ENCODE results near the gene CAMTA2. TPM values are rescaled to one million over a fixed set of nuclear protein-coding genes. Genes with fewer than 3 reads are reported as not detected.

The CAMTA2 gene
- total RNA-seq, 3 donors from 2014 or later, result 11.0 to 17.7 (median 13.5) TPM

GRCh38 chr17:4935650-4936049, 51.8 kb downstream of the CAMTA2 start:
- no peaks in the 10 kb centered on the region for H3K27me3 ChIP-seq
- H3K4me1 ChIP-seq, result peaks cover 10 to 23% of the 10 kb centered on the region in 2 donors
- no peak overlapping the region for H3K27ac ChIP-seq
- H3K36me3 ChIP-seq, result no peaks in the 10 kb centered on the region
- no peaks in the 10 kb centered on the region for H3K9me3 ChIP-seq
- intact Hi-C loops (cut with DNase I; ENCODE audit: low total_unique reads), result no loop called here
- TF ChIP-seq POLR2AphosphoS5 (IDR thresholded peaks at IDR 0.05) (no peak), CTCF (IDR thresholded peaks at IDR 0.05) (no peak), POLR2A (IDR thresholded peaks at IDR 0.05) (no peak)
- no peak overlapping the region for H3K4me3 ChIP-seq
- no peak for DNase-seq (ENCODE audit: low spot score in 2 of 2)

- Histone ChIP-seq H3K27ac (peak overlapping the region; percentile 16 to 45), H3K4me1 (peaks cover 10 to 22% of the 10 kb centered on the region in 2 donors), H3K9me3 (no peaks in the 10 kb centered on the region), H3K36me3 (no peaks in the 10 kb centered on the region), H3K4me3 (peak overlapping the region in 1 of 3 donors; percentile 43), H3K27me3 (no peaks in the 10 kb centered on the region)
- intact Hi-C loops (cut with DNase I; ENCODE audit: low total_unique reads), result no loop called here
- no peak for TF ChIP-seq POLR2A (IDR thresholded peaks at IDR 0.05)
- TF ChIP-seq CTCF (IDR thresholded peaks at IDR 0.05), result no peak
- no peak for TF ChIP-seq POLR2AphosphoS5 (IDR thresholded peaks at IDR 0.05)
- peak; percentile 48 to 69 for DNase-seq (ENCODE audit: low spot score in 2 of 2)
These were observed 53.1 kb downstream of the CAMTA2 start for GRCh38 chr17:4934173-4934979.

DNA sequence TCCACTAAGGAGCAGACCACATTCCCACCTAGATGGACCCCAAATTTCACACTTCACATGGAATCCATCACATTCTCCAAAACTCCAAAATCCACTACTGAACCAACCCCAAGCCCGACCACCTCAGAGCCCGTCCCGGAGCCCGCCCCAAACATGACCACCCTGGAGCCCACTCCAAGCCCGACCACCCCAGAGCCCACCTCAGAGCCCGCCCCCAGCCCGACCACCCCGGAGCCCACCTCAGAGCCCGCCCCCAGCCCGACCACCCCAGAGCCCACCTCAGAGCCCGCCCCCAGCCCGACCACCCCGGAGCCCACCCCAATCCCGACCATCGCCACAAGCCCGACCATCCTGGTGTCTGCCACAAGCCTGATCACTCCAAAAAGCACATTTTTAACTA, 53.8 kb downstream of the CAMTA2 start:
- intact Hi-C loops (cut with DNase I; ENCODE audit: low total_unique reads), result no loop called here
- no peak for TF ChIP-seq POLR2A (IDR thresholded peaks at IDR 0.05)
- no peak for TF ChIP-seq POLR2AphosphoS5 (IDR thresholded peaks at IDR 0.05)
- no peak for TF ChIP-seq CTCF (IDR thresholded peaks at IDR 0.05)
- Histone ChIP-seq H3K9me3 (no peaks in the 10 kb centered on the region), H3K27ac (peak overlapping the region in 1 of 2 donors; percentile 16), H3K4me1 (peaks cover 4 to 15% of the 10 kb centered on the region in 2 donors), H3K4me3 (no peak overlapping the region), H3K36me3 (no peaks in the 10 kb centered on the region), H3K27me3 (no peaks in the 10 kb centered on the region)
- no peak for DNase-seq (ENCODE audit: low spot score in 2 of 2)

- no peak for DNase-seq (ENCODE audit: low spot score in 2 of 2)
- no peak overlapping the region for H3K4me3 ChIP-seq
- H3K4me1 ChIP-seq, result peaks cover 0 to 8% of the 10 kb centered on the region in 2 donors
- no peaks in the 10 kb centered on the region for H3K9me3 ChIP-seq
- H3K27ac ChIP-seq, result no peak overlapping the region
- H3K36me3 ChIP-seq, result no peaks in the 10 kb centered on the region
- intact Hi-C loops (cut with DNase I; ENCODE audit: low total_unique reads), result no loop called here
- H3K27me3 ChIP-seq, result no peaks in the 10 kb centered on the region
- no peak for TF ChIP-seq POLR2A (IDR thresholded peaks at IDR 0.05)
- no peak for TF ChIP-seq CTCF (IDR thresholded peaks at IDR 0.05)
- no peak for TF ChIP-seq POLR2AphosphoS5 (IDR thresholded peaks at IDR 0.05)
These were observed 54.7 kb downstream of the CAMTA2 start for GRCh38 chr17:4932756-4933155.

GRCh38 chr17:4931963-4932362, 55.5 kb downstream of the CAMTA2 start, which contains the start of gene GP1BA:
TSS of gene GP1BA (plus strand) at chr17:4932277. CDS start at chr17:4932605, 328 bp downstream.
- no peaks in the 10 kb centered on the region for H3K36me3 ChIP-seq
- intact Hi-C loops (cut with DNase I; ENCODE audit: low total_unique reads), result no loop called here
- TF ChIP-seq POLR2A (IDR thresholded peaks at IDR 0.05) (no peak), POLR2AphosphoS5 (IDR thresholded peaks at IDR 0.05) (no peak), CTCF (IDR thresholded peaks at IDR 0.05) (no peak)
- H3K9me3 ChIP-seq, result no peaks in the 10 kb centered on the region
- H3K27me3 ChIP-seq, result no peaks in the 10 kb centered on the region
- H3K4me3 ChIP-seq, result no peak within 1 kb of the TSS
- H3K27ac ChIP-seq, result no peak within 1 kb of the TSS
- no peak for DNase-seq (ENCODE audit: low spot score in 2 of 2)
- H3K4me1 ChIP-seq, result peaks cover 0 to 8% of the 10 kb centered on the region in 2 donors

Data from breast epithelium (tissue), 4 donors.